HK-2 (cell line): ENCODE data around the gene NOC4L.
"Not testable (repeated sequence)": the region's sequence is repeated elsewhere in the genome, so short reads cannot be mapped to it uniquely, and the experiment has no call there.

Experiments used
- DNase-seq: peaks from one replicate; pipeline ENCODE4 v3.0.0-alpha.2; 2018; ENCODE audit not compliant: unreplicated experiment

NOC4L gene

GRCh38 chr12:132182206-132182710, 38.0 kb downstream of the NOC4L start:
- no peak for DNase-seq

DNA sequence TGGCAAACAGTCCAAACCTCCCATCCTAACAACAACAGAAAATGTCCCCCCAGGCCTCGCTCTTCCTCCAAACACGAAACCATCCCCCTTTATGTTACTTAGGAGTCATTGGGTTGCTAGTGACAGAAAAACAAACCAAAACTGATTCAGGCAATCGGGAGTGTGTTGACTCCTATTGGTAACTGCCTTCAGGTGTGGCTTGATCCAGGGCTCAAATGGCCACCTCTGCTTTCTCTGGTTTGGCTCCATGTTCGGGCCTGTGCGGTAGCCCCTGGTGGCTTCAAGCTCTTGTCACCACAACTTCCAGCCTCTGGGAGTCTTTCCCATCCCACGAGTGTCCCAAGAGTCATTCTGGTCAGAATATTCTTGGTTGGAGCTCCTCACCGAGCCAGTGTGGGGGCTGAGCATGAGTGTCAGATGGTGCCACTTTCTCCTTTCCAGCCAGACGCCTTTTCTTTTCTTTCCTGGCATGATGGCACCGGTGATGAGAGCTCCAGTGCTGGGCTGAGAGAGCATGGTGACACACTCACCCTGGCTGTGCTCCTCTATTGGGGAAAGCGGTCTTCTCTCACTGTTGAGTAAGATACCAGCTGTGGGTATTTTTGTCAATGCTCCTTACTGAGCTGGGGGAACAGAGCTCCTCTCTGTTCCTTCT, 38.6 kb downstream of the NOC4L start:
- no peak for DNase-seq

GRCh38 chr12:132185705-132186104, 41.4 kb downstream of the NOC4L start:
- no peak for DNase-seq

- DNase-seq, result no peak
Observed at GRCh38 chr12:132186208-132186856, 42.1 kb downstream of the NOC4L start.

DNA sequence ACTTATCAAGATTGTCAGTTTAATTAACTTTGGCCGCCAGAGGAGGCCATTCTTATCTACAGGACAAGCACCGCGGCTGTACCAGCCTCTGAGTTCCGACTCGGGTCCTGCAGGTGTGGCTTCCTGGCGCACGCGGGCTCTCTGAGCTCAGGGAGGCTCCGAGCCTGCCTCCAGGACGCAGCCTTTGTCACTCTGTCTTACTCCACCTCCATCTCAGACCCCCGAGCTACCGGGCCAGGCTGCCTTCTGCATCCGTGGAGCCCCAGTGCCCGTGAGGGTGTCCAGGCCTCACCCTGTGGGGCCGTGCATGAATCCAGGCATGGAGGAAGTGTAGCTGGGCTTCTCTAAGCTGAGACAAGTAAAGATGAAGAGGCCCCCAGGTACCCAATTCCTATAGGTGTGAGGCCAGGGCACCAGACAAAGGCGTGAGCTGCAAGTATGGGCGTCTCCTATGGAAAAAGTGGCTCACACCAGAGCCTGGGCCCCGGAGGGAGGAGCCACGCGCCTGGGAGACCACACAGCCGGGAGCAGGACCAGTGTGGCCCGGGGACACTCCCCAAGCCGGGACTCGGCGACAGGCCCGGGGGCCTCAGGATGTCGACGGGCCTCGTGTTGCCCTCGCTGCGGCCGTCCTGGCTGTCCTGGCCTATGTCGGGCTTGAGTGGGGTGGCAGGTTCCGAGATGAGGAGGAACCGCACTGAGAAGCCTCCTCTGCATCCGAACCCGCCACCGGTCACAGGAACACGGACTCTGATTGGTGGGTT, 42.8 kb downstream of the NOC4L start:
- no peak for DNase-seq

DNA sequence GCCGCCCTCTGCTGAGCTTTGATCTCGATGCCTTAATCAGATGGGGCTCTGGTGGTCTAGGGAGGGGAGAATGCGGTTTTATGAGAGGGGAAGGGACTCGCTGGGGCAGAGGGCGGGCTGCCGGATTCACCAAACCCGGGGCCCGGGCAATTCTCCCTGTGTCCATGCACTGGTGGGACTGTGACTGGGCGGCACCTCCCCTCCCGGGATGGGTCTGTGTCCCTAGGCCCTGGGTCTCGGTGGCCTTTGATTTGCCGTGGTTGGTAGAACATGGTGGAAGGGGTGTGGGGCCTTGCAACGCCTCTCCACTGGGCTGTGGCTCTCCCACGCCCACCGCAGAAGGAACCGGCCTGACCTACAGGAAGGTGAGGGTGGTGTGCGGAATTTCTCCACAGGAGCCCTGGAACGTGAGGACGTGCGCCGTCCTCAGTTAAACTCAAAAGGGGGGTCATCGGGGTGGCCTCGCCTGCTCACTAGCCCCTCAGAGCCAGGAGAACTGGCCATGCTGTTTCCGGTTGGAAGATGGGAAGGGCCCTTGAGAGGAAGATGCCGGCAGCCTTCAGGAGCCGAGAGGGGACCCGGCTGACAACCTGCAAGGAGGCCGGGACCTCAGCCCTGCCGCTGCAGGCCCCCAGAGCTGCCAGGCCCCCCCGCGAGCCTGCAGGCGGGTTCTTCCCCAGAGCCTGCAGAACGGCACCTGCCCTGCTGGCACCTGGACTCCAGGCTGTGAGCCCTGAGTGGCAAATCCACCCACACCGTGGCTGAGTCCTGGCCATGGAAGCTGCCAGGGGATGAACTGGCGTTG, 43.6 kb downstream of the NOC4L start:
- DNase-seq, result no peak

GRCh38 chr12:132188451-132188901, 44.2 kb downstream of the NOC4L start:
- DNase-seq, result no peak

DNA sequence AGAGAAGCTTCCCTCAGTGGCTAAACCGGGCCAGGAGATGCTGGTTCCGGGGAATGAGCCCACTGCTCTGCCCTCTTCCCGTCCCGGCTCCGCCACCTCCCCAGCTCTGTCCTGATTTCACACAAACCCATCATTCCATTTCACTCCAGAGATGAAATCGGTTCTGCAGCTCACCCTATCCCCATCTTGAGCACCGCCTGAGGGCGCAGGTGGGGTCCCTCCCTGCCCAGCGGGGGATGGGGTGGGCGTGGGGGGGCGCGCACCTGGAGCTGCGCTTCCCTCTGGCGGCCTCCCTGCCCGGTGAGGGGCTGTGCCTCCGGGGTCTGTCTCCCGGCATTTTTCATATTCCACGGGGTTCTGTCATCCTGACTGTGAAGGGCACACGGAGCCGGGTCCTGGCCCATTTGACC, 44.7 kb downstream of the NOC4L start:
- DNase-seq, result no peak

- DNase-seq, result peak; percentile 89
Observed at GRCh38 chr12:132189378-132190011, 45.2 kb downstream of the NOC4L start.

DNA sequence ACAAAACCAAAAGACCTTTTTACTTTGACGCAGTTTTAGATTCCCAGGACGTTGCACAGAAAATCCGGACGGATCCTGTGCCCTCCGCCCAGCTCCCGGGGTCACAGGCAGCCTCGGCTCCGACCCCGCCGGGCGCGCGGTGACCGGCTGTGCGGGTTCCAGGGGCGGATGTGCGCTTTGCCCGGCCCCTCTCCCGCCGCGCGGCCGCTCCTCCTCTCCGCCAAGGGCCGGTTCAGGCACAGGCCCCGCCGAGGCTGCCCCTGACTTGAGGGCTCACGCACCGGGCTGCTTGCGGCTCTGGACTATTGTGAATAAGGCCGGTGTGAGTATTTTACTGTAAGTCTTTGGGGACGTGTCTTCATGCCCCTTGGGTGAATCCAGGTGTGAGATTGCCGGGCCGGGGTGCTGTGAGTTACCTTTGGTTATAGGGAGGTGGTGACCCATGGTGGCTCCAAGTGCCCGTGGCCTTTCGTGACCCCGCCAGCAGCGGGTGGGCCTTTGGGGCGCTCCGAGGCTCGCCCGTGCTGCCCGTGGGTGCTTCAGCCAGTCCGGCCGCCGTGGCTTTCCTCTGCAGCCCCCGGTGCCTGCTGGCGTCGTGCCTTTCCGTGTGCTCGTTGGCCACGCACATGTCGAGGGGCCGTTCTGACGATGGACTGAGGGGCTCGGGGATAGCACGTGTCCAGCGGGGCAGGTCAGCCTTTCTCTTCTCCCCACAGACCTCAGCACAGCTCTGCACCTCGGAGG, 45.9 kb downstream of the NOC4L start:
- DNase-seq, result no peak

DNA sequence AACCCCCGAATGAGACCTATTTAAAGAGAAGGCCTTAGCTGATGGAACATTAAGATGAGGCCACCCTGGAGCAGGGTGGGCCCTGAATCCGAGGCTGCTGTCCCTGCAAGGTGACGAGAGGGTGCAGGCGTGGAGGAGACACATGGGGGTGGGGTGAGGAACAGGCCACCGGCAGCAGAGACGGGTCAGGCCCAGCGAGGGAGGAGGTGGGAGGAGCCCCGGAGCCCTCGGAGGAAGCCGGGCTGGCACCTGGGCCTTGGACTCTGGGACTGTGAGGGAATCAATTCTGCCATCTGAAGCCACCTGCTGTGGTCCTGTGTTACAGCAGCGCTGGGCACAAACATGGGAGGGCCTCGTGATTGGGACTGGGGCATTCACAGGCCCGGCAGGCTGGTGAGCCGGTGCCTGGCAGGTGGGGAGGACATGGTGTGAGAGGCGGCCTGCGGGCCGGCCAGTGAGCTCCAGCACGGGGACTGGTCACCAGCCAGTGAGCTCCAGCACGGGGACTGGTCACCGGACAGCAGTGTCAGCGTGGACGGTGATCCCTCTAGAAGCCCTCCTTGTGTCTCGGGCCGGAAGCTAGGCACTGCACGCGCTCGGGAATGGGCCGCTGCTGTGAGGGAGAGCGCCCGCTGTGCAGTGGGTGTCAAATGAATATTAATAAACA, 46.7 kb downstream of the NOC4L start:
- no peak for DNase-seq

GRCh38 chr12:132191715-132192553, 47.7 kb downstream of the NOC4L start:
- no peak for DNase-seq

GRCh38 chr12:132194056-132194455, 49.8 kb downstream of the NOC4L start:
- no peak for DNase-seq

- DNase-seq, result no peak
Observed at GRCh38 chr12:132194556-132194955, 50.3 kb downstream of the NOC4L start.

DNA sequence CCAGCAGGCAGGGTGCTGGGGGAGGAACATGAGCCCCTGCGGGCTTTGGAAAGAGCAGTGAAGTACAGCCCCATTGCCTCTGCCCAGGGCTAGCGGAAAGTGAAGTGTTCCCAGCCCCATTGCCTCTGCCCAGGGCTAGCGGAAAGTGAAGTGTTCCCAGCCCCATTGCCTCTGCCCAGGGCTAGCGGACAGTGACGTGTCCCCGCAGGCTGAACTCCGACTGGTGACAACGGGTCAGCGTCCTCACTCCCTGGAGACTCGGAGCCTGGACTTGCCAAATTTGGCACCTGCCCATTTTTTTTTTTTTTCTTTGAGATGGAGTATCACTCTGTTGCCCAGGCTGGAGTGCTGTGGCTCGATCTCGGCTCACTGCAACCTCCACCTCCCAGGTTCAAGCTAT, 51.0 kb downstream of the NOC4L start:
- not testable (repeated sequence) for DNase-seq

- DNase-seq, result no peak
Observed at GRCh38 chr12:132196038-132196872, 52.0 kb downstream of the NOC4L start.

GRCh38 chr12:132196873-132197390, 52.7 kb downstream of the NOC4L start:
- no peak for DNase-seq
